ENCODE data around the gene GSX2.

GRCh38 chr4:54092405-54093323 lies 7.3 kb upstream of the GSX2 start:
- TF ChIP-seq POLR2AphosphoS5 (IDR thresholded peaks at IDR 0.05; ENCODE audit: borderline replicate concordance, low read depth, low read length) = no peak
- no peak for TF ChIP-seq EZH2 (IDR thresholded peaks at IDR 0.05)
- no peak for TF ChIP-seq FOXP2 (optimal IDR thresholded peaks at IDR 0.05; ENCODE audit: control extremely low read depth, extremely low read length, insufficient read depth)
